ENCODE results near the gene HYAL3.

GRCh38 chr3:50246517-50246954 is 52.7 kb downstream of the HYAL3 start:
- TF ChIP-seq POLR2A (IDR thresholded peaks at IDR 0.05) = no peak
- no peak for TF ChIP-seq CTCF (IDR thresholded peaks at IDR 0.05)
- peak in 1 of 2 donors; percentile 47 for TF ChIP-seq POLR2AphosphoS5 (IDR thresholded peaks at IDR 0.05; ENCODE audit: insufficient read depth in 1 of 2, low read depth in 1 of 2)

Data from vagina (tissue), 2 donors.